GM12892 (cell line): ENCODE results near the gene L3MBTL1.

Source experiments
- DNase-seq: peaks from one replicate; pipeline ENCODE4 v3.0.0; 2011; ENCODE audit not compliant: insufficient read length
- FAIRE-seq: peaks from 2 replicates; lab custom pipeline; 2011; peaks lifted over from hg19 to GRCh38; lab: Jason Lieb, UNC
- POLR2A ChIP-seq: IDR thresholded peaks from 2 replicates; pipeline ENCODE4 v1.6.1; 2011; ENCODE audit warnings: low read depth, low read length, control low read depth
- POLR2AphosphoS5 ChIP-seq: IDR thresholded peaks from 2 replicates; pipeline ENCODE4 v1.6.1; 2011; ENCODE audit warnings: low read depth, low read length, control low read depth
- TAF1 ChIP-seq: IDR thresholded peaks from 2 replicates; pipeline ENCODE4 v1.6.1; 2011; ENCODE audit warnings: low read depth, mild to moderate bottlenecking, control low read depth, low read length, borderline replicate concordance

L3MBTL1 gene

GRCh38 chr20:43567477-43567876, 60.0 kb downstream of the L3MBTL1 start:
- no peak for DNase-seq
- TF ChIP-seq POLR2A (no peak), POLR2AphosphoS5 (no peak), TAF1 (no peak)
- FAIRE-seq = no peak

- TF ChIP-seq POLR2AphosphoS5 (no peak), TAF1 (no peak), POLR2A (no peak)
- FAIRE-seq (no peak), DNase-seq (no peak)
Measured at GRCh38 chr20:43568706-43569105, 61.2 kb downstream of the L3MBTL1 start.

GRCh38 chr20:43569282-43569681, 61.8 kb downstream of the L3MBTL1 start:
- FAIRE-seq (no peak), DNase-seq (no peak)
- no peak for TF ChIP-seq POLR2AphosphoS5
- no peak for TF ChIP-seq TAF1
- no peak for TF ChIP-seq POLR2A

- DNase-seq (no peak), FAIRE-seq (no peak)
- TF ChIP-seq POLR2AphosphoS5 = no peak
- TF ChIP-seq POLR2A = no peak
- TF ChIP-seq TAF1 = no peak
Measured at GRCh38 chr20:43570496-43570895, 63.0 kb downstream of the L3MBTL1 start.

GRCh38 chr20:43571310-43571709, 63.8 kb downstream of the L3MBTL1 start:
- no peak for DNase-seq
- FAIRE-seq = no peak
- no peak for TF ChIP-seq POLR2AphosphoS5
- TF ChIP-seq POLR2A = no peak
- TF ChIP-seq TAF1 = no peak

GRCh38 chr20:43571771-43572170, 64.3 kb downstream of the L3MBTL1 start:
- no peak for DNase-seq
- no peak for FAIRE-seq
- TF ChIP-seq POLR2A = no peak
- TF ChIP-seq TAF1 = no peak
- TF ChIP-seq POLR2AphosphoS5 = no peak

GRCh38 chr20:43572891-43573290, 65.4 kb downstream of the L3MBTL1 start:
- no peak for DNase-seq
- no peak for FAIRE-seq
- no peak for TF ChIP-seq POLR2AphosphoS5
- TF ChIP-seq TAF1 = no peak
- no peak for TF ChIP-seq POLR2A

GRCh38 chr20:43576108-43576507, 68.6 kb downstream of the L3MBTL1 start:
- no peak for DNase-seq
- TF ChIP-seq POLR2AphosphoS5 = no peak
- TF ChIP-seq TAF1 = no peak
- no peak for TF ChIP-seq POLR2A

GRCh38 chr20:43579861-43580793, 72.6 kb downstream of the L3MBTL1 start:
- TF ChIP-seq POLR2AphosphoS5 (no peak), POLR2A (no peak), TAF1 (no peak)
- no peak for DNase-seq
- no peak for FAIRE-seq

More at GRCh38 chr20:43576108-43576507, 68.6 kb downstream of the L3MBTL1 start:
- no peak for FAIRE-seq

GRCh38 chr20:43583133-43583864, 75.8 kb downstream of the L3MBTL1 start:
- FAIRE-seq (no peak), DNase-seq (no peak)
- no peak for TF ChIP-seq TAF1
- no peak for TF ChIP-seq POLR2A
- no peak for TF ChIP-seq POLR2AphosphoS5

GRCh38 chr20:43583982-43584432, 76.5 kb downstream of the L3MBTL1 start:
- TF ChIP-seq POLR2AphosphoS5 (no peak), POLR2A (no peak), TAF1 (no peak)
- FAIRE-seq (no peak), DNase-seq (no peak)

- DNase-seq (no peak), FAIRE-seq (no peak)
- TF ChIP-seq POLR2AphosphoS5 (no peak), POLR2A (no peak), TAF1 (no peak)
Measured at GRCh38 chr20:43584448-43585136, 77.1 kb downstream of the L3MBTL1 start.
